Stomach (tissue), 9 donors: ENCODE measurements around the gene BAIAP3. TPM values are rescaled to one million over a fixed set of nuclear protein-coding genes. Genes with fewer than 3 reads are reported as not detected.

ENCODE experiments used
- DNase-seq, 2 donors: peaks; one replicate each; pipeline versions ENCODE4 v3.0.0 to v3.0.0-alpha.2; 2013 to 2019
- H3K27ac ChIP-seq, 5 donors: fragments of 200-600 bp in 4 of 5; sonication (generic) in 4 of 5; one replicate each; pipeline ENCODE4 v1.5.1; 2013 to 2019; ENCODE audit warnings: mild to moderate bottlenecking in 1 of 5, moderate library complexity in 1 of 5
- H3K27me3 ChIP-seq, 3 donors: fragments of 200-600 bp; sonication (generic); one replicate each; pipeline ENCODE4 v1.5.1; 2017 to 2019; ENCODE audit warnings: mixed run types in 1 of 3
- H3K36me3 ChIP-seq, 4 donors: fragments of 200-600 bp; sonication (generic); 1 replicate in 3 of 4; 2 replicates in 1 of 4; pipeline ENCODE4 v1.5.1; 2016 to 2019
- H3K4me1 ChIP-seq, 4 donors: fragments of 200-600 bp; sonication (generic); one replicate each; pipeline ENCODE4 v1.5.1; 2016 to 2019
- H3K4me3 ChIP-seq, 4 donors: fragments of 200-600 bp; sonication (generic) in 3 of 4; one replicate each; pipeline ENCODE4 v1.5.1; 2016 to 2019; ENCODE audit warnings: mild to moderate bottlenecking in 1 of 4
- H3K9me3 ChIP-seq, 4 donors: fragments of 200-600 bp; sonication (generic); one replicate each; pipeline ENCODE4 v1.5.1; 2016 to 2019
- EP300 ChIP-seq: sonication (generic); formaldehyde crosslinking; IDR thresholded peaks from one replicate; pipeline ENCODE4 v1.6.1; 2017; ENCODE audit warnings: antibody characterized with exemption
- POLR2A ChIP-seq, 4 donors: fragments of 450-650 bp; IDR thresholded peaks; one replicate each; pipeline ENCODE4 v1.6.1; 2016; ENCODE audit warnings: antibody characterized with exemption in 4 of 4, control low read depth in 2 of 4, mild to moderate bottlenecking in 1 of 4, moderate library complexity in 1 of 4
- POLR2AphosphoS5 ChIP-seq, 3 donors: sonication (generic); formaldehyde crosslinking; IDR thresholded peaks; one replicate each; pipeline ENCODE4 v1.6.1; 2016; ENCODE audit warnings: antibody characterized with exemption in 3 of 3
- WGBS, 5 donors: extraction: QIAGEN DNeasy Blood & Tissue Kit in 3 of 5; methylation state at CpG; one replicate each; pipeline versions ENCODE4 v1.1.5 to v1.1.7; 2013 to 2018; 5-methylcytosine and 5-hydroxymethylcytosine counted together
- intact Hi-C: fragments of 100-400 bp; cut with DNase I; formaldehyde crosslinking; loops from one replicate; pipeline ENCODE4 v1.15.1; 2023; ENCODE audit warnings: low total_unique reads
- polyA plus RNA-seq, 3 donors: library from polyadenylated mRNA; stranded (reverse); fragments of 200-250 nt; gene quantifications; one replicate each; pipeline ENCODE4 v1.2.3, GENCODE V29; 2013
- total RNA-seq, 5 donors: library from RNA; depleted of rRNA; stranded (reverse); fragments of >200 nt; gene quantifications; one replicate each; pipeline versions ENCODE4 v1.1.0 to v1.2.3, GENCODE V29; 2014 to 2016
- TF ChIP-seq, protein P1 (sequence below), 7 experiments: fragments of 450-650 bp in 4 of 7; fragments of 200-600 bp in 3 of 7; sonication (generic) in 3 of 7; IDR thresholded peaks; one replicate each; pipeline ENCODE4 v1.5.1; 2016 to 2019; ENCODE audit warnings: antibody characterized with exemption in 7 of 7, control low read depth in 2 of 7, mild to moderate bottlenecking in 1 of 7
- donor health status: healthy with polysubstance abuse.
- donor health status: Bipolar disorder and iron deficiency.
- donor health status: healthy.

BAIAP3 gene
- total and polyA plus RNA-seq, 8 donors, result 1.5 to 94.7 (median 4.2) TPM

DNA sequence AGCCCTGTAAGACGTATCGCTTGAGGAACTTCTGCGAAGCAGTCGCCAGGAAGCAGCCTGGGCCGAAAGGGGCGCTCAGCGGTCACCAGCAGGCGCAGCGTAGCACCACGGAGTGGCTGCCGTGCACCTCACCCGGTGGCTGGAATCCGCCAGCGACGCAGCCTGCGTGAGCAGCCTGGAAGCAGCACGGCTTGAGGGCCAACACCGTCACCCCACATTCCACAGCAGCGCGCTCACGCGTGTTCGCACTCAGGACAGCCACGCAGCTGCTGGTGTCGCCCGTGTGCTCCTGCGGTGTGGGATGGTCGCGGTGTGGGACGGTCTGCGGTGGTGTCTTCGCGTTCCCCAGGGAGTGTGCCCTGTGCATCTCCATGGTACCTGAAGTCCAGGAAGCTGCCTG, 14.4 kb upstream of the BAIAP3 start:
- TF ChIP-seq POLR2AphosphoS5 (IDR thresholded peaks at IDR 0.05), result no peak
- no peak for TF ChIP-seq POLR2A (IDR thresholded peaks at IDR 0.05)
- TF ChIP-seq, protein P1, sequence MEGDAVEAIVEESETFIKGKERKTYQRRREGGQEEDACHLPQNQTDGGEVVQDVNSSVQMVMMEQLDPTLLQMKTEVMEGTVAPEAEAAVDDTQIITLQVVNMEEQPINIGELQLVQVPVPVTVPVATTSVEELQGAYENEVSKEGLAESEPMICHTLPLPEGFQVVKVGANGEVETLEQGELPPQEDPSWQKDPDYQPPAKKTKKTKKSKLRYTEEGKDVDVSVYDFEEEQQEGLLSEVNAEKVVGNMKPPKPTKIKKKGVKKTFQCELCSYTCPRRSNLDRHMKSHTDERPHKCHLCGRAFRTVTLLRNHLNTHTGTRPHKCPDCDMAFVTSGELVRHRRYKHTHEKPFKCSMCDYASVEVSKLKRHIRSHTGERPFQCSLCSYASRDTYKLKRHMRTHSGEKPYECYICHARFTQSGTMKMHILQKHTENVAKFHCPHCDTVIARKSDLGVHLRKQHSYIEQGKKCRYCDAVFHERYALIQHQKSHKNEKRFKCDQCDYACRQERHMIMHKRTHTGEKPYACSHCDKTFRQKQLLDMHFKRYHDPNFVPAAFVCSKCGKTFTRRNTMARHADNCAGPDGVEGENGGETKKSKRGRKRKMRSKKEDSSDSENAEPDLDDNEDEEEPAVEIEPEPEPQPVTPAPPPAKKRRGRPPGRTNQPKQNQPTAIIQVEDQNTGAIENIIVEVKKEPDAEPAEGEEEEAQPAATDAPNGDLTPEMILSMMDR (IDR thresholded peaks at IDR 0.05), result no peak
- no peak for TF ChIP-seq EP300
- peaks cover 84 to 100% (median 100%) of the 10 kb centered on the region in 4 donors for H3K36me3 ChIP-seq
- peaks cover 0 to 10% (median 5%) of the 10 kb centered on the region in 4 donors for H3K4me1 ChIP-seq
- 92 to 95% (median 93%) methylated on average over 30 to 33 of the region's 33 CpGs for WGBS, 5 donors
- no peak overlapping the region for H3K27ac ChIP-seq
- H3K4me3 ChIP-seq, result no peak overlapping the region
- no peaks in the 10 kb centered on the region for H3K27me3 ChIP-seq
- DNase-seq, result no peak
- no peaks in the 10 kb centered on the region for H3K9me3 ChIP-seq
- intact Hi-C loops, result no loop called here

DNA sequence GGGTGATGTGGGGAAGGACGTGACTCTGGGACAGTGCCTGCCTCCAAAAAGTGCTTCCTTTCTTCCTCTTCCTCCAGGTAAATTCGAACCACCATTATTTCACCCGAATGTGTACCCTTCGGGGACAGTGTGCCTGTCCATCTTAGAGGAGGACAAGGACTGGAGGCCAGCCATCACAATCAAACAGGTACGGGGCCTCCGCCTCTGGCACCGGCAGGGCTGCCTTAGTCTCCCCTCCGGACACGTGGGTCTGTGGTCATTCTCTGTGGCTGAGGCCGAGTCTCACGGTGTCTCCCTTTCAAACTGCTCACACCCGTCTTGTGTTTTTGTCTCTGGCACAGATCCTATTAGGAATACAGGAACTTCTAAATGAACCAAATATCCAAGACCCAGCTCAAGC, 13.3 kb upstream of the BAIAP3 start:
- H3K27ac ChIP-seq, result no peak overlapping the region
- H3K9me3 ChIP-seq, result no peaks in the 10 kb centered on the region
- no peak for DNase-seq
- no peaks in the 10 kb centered on the region for H3K27me3 ChIP-seq
- peaks cover 85 to 100% (median 100%) of the 10 kb centered on the region in 4 donors for H3K36me3 ChIP-seq
- no peak overlapping the region for H3K4me3 ChIP-seq
- intact Hi-C loops, result no loop called here
- H3K4me1 ChIP-seq, result peaks cover 0 to 2% (median 0%) of the 10 kb centered on the region in 4 donors
- WGBS, 5 donors, result 81 to 87% (median 83%) methylated on average over 12 of the region's 12 CpGs
- TF ChIP-seq POLR2AphosphoS5 (IDR thresholded peaks at IDR 0.05), result no peak
- TF ChIP-seq, protein P1 (IDR thresholded peaks at IDR 0.05), result no peak
- no peak for TF ChIP-seq EP300
- no peak for TF ChIP-seq POLR2A (IDR thresholded peaks at IDR 0.05)

DNA sequence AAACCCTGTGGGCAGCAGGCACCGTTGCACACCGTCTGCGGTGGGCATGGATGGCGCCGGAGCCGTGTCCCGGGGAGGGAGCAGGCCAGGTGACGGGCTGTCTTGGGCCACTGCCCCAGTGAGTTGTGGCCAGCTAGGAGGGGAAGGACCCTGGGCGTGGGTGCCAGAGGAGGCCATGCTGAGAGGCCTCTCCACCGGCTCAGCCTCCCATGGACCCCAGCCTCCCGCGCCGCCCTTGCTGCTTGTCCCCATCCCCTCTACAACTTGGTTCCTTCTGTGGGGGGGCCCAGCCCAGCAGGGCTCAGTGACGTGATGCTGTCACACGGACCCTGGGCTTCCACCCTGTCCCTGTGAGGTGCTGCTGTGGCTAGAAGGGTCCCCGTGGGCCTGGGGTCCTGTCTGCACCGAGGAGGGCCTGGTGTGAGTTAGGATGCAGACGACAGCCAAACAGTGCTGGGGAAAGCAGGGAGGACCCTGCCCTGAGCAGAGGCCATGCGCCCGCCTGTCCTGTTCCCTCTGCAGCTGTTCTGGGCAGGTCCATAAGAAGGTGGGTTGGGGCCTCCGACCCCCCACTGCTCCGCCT, 12.7 kb upstream of the BAIAP3 start:
- no peak for DNase-seq
- H3K9me3 ChIP-seq, result no peaks in the 10 kb centered on the region
- WGBS, 5 donors, result 86 to 89% (median 88%) methylated on average over 8 to 22 of the region's 22 CpGs
- TF ChIP-seq POLR2AphosphoS5 (IDR thresholded peaks at IDR 0.05) (no peak), POLR2A (IDR thresholded peaks at IDR 0.05) (no peak), EP300 (no peak)
- TF ChIP-seq, protein P1 (IDR thresholded peaks at IDR 0.05), result no peak
- intact Hi-C loops, result no loop called here
- no peaks in the 10 kb centered on the region for H3K4me1 ChIP-seq
- H3K27ac ChIP-seq, result no peak overlapping the region
- no peaks in the 10 kb centered on the region for H3K27me3 ChIP-seq
- H3K36me3 ChIP-seq, result peaks cover 83 to 100% (median 100%) of the 10 kb centered on the region in 4 donors
- no peak overlapping the region for H3K4me3 ChIP-seq

DNA sequence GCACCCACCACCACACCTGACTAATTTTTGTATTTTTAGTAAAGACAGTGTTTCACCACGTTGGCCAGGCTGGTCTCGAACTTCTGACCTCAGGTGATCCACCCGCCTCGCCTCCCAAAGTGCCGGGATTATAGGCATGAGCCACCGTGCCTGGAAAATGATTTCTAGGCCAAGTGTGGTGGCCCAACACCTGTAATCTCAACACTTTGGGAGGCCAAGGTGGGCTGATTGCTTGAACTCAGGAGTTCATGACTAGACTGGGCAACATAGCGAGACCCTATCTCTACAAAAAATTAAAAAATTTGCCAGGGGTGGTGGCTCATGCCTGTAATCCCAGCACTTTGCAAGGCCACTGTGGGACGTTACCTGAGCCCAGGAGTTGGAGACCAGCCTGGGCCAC, 11.0 kb upstream of the BAIAP3 start:
- no peak overlapping the region for H3K4me3 ChIP-seq
- H3K27me3 ChIP-seq, result no peaks in the 10 kb centered on the region
- H3K4me1 ChIP-seq, result no peaks in the 10 kb centered on the region
- intact Hi-C loops, result no loop called here
- no peaks in the 10 kb centered on the region for H3K9me3 ChIP-seq
- DNase-seq, result no peak
- peaks cover 67 to 97% (median 96%) of the 10 kb centered on the region in 4 donors for H3K36me3 ChIP-seq
- H3K27ac ChIP-seq, result no peak overlapping the region
- TF ChIP-seq, protein P1 (IDR thresholded peaks at IDR 0.05), result no peak
- TF ChIP-seq POLR2AphosphoS5 (IDR thresholded peaks at IDR 0.05) (no peak), EP300 (no peak), POLR2A (IDR thresholded peaks at IDR 0.05) (no peak)
- 95 to 98% (median 96%) methylated on average over 8 of the region's 8 CpGs for WGBS, 5 donors
